ENCODE results near the gene APMAP. TPM values are rescaled to one million over a fixed set of nuclear protein-coding genes. Genes with fewer than 3 reads are reported as not detected.
"Not testable (repeated sequence)": the region's sequence is repeated elsewhere in the genome, so short reads cannot be mapped to it uniquely, and the experiment has no call there.

The APMAP gene
- total RNA-seq, 1 donor from 2014 or later, result 40.7 TPM

GRCh38 chr20:25008388-25009217 lies 16.1 kb upstream of the APMAP start:
- intact Hi-C loops (cut with micrococcal nuclease), result no loop called here

DNA sequence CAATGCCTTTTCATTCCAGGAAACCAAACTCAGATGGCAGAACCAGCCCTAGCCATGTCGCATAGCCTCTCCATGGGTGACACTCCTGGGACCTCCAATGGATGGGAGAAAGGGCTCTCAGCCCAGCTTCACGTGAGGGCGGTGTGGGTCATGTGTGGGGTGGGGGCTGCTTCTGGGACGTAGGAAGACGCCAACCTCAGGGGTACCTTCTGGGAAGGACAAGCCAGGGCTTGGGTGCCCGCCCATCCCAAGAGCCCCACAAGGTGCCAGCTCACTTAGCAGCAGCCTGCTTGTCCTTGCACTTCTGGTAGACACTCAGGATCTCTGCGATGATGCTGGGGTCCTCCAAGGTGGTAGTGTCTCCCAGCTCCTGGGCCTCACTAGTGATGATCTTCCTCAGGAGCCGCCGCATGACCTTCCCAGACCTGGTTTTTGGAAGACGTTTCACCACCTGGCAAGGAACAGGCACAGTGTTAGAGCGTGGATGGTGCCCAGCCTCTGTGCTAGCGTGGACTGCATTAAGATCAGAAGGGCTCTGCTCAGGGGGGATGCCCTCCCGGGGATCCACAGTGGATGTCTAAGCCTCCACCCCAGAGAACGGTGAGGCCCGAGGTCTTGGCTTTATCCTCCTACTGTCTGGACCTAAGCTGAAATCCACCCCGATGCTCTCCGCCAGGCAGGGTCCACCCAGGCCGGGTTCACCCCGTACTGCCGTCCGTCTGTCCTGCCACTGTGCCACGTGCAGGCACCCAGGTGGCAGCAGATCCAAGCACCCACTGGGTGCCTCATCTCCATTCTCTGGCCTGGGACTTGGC lies 15.1 kb upstream of the APMAP start:
- intact Hi-C loops (cut with micrococcal nuclease), result no loop called here

GRCh38 chr20:25006431-25007167 lies 14.0 kb upstream of the APMAP start:
- intact Hi-C loops (cut with micrococcal nuclease), result no loop called here

GRCh38 chr20:25005661-25006060 lies 13.1 kb upstream of the APMAP start:
- intact Hi-C loops (cut with micrococcal nuclease), result no loop called here

DNA sequence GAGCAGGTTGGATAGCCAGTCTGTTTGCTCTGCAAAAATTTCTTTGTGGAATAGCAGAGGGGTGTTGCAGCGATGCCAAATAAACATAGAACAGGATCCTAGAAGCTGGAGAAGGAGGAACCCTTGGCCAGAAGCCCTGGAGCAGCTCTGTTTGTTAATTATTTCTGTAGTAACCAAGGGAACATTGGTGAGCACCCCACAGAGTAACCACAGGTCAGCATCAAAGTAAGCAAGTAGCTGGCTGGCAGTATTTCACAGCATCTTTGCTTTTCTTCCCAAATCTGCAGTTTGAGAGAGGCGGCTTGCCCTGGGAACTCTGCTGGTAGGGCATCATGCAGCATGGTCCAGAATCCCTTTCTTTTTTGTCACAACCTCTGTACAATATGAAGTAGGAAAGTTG lies 12.7 kb upstream of the APMAP start:
- intact Hi-C loops (cut with micrococcal nuclease), result no loop called here

- intact Hi-C loops (cut with micrococcal nuclease), result no loop called here
These were observed 10.5 kb upstream of the APMAP start for GRCh38 chr20:25003002-25003401.

- intact Hi-C loops (cut with micrococcal nuclease), result not testable (repeated sequence)
These were observed 8.8 kb upstream of the APMAP start for GRCh38 chr20:25001323-25001722.

GRCh38 chr20:25000268-25000801 lies 7.8 kb upstream of the APMAP start:
- intact Hi-C loops (cut with micrococcal nuclease), result no loop called here

DNA sequence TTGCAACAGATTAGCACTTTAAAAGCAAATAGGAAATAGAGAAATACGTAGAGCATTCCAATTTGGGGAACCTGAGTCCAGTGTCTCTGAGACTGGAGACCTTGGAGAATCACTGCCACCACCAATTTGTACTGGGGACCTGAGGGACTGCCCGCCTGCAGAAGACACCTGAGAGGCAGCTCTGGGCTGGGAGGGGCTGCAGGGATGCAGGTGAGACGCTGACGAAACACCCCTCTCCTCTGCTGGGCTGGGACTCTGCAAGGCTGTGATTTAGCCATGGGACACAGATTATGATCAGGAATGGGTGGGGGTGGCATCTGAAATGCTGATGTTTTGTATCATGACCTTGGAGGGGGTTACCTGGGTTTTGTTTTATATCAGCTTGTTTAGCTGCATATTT lies 7.0 kb upstream of the APMAP start:
- intact Hi-C loops (cut with micrococcal nuclease), result no loop called here

- intact Hi-C loops (cut with micrococcal nuclease), result no loop called here
These were observed 6.3 kb upstream of the APMAP start for GRCh38 chr20:24998631-24999445.

DNA sequence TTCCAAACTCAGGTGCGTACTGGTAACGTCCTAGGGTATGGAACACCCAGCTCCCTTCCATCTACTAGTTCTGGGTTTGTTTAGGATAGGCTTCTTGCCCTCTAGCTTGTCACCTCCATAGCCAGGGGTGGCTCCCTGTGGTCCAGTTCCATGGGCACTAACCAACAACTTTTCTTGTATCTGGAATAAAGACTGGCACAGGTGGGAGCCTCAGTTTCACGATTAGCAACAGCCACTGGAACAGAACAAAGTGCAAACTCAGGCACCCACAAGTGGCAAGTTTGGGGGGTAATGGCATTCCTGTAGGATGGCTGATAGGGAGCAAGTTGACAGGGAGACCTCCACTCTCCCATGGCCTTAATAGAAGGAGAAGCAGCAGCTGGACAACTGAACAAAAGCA lies 5.6 kb upstream of the APMAP start:
- intact Hi-C loops (cut with micrococcal nuclease), result no loop called here

DNA sequence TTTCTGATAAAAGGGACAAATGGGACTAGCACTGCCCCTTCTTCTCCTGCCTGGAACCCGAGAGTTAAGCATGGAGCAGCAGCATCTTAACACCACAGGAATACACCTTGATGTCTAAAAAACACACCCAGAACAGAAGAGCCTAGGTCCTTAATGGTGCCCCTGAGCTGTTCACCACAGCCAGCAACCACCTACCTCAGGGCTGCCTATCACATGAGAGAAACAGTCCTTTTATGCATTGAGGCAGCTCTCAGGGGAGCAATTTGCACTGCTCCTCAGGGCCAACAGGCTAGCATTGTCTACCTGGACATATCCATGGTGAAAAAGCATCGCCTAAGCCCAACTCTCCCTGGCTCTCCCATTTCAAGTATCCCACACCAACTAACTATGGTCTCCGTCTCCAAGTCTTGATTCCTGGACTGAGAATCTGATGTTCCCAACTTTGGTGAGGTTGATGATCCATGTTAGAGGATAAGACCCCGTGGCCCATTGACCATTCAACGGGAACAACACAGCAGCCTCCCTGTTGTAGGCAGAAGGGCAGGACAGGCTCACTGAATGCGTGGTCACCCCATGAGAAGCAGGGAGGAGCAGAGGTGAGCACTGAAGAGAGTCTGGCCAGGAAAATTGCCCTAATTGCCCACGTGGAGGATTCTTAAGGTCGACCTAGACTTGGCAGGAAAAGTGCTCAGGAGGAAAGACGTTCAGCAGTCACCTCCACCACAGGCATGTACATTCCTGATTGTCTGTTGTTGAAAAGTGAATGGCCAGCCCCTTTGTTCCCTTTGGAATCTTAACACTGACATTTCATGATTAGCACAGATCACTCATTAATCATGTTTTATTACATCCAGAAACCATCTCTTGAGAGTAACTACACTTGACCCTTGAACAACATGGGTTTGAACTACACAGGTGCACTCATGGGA lies 4.2 kb upstream of the APMAP start:
- intact Hi-C loops (cut with micrococcal nuclease), result no loop called here

DNA sequence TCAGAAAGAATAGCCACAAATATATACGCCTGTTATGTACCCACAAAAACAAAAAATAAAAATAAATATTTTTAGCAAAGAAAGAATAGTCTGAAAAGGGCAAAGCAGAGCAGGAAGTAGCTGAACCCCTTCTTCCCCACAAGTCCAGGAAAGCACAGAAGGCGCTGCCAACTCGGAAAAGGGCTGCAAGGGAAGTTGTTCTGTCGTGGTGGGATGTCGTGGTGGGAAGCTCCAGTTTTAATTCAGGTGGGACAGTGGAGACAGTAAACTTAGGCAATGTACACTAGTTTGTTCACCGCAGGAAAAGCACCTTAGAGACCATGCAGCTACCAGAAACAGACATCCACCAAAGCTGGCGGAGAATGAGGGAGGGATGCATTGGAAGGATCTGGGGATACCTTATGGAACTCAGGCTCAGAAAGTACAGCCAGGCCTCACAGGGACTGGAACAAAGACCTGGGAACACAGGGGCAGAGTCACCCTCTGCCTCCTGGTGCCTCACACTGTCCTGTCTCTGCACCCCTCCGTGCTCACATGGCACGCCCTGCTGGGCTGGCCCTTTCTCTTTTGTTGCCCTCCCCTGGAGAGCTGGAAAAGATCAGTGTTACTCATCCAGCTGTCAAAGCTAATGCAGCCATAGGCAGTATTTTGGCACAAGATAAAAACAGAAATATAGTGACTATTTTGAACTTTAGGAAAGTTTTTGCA lies 3.3 kb upstream of the APMAP start:
- intact Hi-C loops (cut with micrococcal nuclease), result loop anchor here (1.0 to 2.0 kb wide), 3 partner anchors 69 to 403 kb away; no protein-coding TSS in a partner anchor

DNA sequence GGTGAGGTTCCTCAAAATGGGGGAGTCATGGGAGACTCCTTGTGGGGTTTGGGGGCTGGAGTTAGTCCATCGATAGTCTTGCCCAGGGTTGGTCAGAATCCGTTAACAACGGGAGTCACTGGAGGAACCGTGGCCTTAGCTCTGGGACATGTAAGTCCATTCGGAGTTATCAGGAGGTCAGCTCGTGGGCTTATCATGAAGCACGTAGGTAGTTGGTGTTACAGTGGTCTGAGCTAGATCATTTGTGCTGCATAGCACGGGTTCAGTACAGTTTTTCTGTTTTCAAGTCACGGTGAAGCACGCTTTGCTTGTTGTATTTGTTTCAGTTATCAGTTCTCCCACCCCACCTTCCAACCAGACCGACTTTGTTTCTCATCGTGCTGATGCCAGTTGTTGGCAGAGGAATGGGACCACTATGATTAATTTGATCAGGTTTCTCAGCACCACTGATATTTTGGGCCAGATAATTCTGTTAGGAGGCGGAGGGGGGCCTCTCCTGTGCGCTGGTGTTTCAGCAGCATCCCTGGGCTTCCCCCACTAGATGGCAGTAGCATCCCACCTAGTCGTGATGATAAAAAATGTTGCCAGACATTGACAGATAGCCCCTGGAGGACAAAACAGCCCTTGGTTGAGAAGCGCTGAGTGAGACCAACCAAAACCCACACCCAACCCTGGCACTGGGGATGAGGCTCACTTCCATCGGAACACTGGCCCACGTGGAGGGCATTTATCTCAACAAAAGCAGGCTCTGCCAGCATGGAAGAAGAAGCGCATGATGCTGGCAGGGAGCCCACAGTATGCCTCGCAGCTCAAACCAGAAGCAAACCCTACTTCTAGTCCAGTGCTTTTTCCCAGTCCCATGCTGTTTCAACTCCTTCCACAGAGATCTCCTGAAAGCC lies 2.2 kb upstream of the APMAP start:
- intact Hi-C loops (cut with micrococcal nuclease), result loop anchor here (1.0 to 5.0 kb wide), 5 partner anchors 71 to 1632 kb away; partner anchors contain the start of gene GZF1

DNA sequence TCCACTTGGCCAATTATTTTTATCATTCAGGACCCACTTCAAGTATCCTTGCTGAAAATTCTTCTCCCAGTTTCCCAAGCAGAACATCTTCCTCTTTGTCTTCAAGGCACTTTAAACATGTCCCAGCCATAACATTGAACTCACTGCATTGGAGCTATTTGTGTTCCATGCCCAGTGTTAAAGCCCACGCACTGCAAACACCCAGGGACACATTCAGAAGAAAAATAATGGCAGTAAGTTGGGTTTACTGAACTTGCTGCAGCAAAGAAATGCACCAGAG lies 1.6 kb upstream of the APMAP start:
- intact Hi-C loops (cut with micrococcal nuclease), result loop anchor here (2.0 to 5.0 kb wide), 3 partner anchors 318 to 1632 kb away; partner anchors contain the start of gene GZF1

DNA sequence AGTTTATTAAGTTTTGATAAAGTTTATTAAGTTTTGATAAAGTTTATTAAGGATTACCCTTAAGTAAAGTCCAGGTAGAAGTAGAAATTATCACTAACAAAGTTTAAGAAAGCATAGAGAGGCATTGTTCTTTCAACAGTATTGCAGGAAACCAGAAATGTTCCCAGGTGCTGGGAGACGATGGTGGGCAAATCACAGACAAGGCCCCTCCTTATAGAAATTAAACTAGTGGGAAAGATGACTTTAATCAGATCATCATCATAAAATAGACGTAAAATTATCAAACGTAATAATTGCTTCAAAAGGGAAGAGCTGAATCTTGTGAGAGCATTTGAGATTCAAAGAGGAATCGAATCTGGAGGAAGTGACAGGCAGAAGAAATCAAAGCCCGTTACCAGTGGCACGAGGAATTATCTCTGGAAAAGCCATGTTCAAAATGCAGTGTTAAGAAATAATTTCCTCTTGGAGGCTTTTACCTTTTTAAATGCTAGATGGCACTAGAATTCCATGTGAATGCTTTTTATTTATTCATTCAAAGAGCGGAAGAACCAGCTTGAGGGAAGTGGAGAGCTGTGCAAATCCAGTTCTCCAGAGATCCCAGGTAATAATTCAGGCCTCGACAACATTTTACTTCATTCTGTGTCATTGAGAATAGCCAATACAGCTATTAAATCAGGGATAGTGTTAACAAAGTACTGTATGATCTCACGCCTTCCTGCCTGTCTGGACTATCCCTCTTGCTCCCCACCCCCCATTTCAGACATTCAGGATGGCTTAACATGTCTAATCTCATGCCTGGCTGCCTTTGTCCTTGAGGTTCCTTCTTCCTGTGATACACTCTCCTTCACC lies 1.0 kb upstream of the APMAP start:
- intact Hi-C loops (cut with micrococcal nuclease), result loop anchor here (2.0 to 5.0 kb wide), 4 partner anchors 319 to 1631 kb away; partner anchors contain the start of genes ABHD12 and GZF1

Measured in T-helper 2 cell treated with Interferon-gamma antibody and Interleukin-4, amounts not matched to agents 100 ng/mL and 5 ng/mL, for 36 hours (primary cell).